H9 (cell line): ENCODE results near the gene PRPF40A. TPM values are rescaled to one million over a fixed set of nuclear protein-coding genes. Genes with fewer than 3 reads are reported as not detected.

ENCODE experiments used
- DNase-seq: peaks from one replicate; pipeline ENCODE4 v3.0.0-alpha.2; 2017
- H2AFZ ChIP-seq: one replicate; pipeline ENCODE4 v1.6.1; 2013; ENCODE audit warnings: mild to moderate bottlenecking, low read length, control low read depth, moderate library complexity
- H2AK5ac ChIP-seq: 2 replicates; pipeline ENCODE4 v1.6.1; 2013; ENCODE audit warnings: low read length, control low read depth, mixed read lengths; ENCODE audit not compliant: insufficient read length
- H2BK120ac ChIP-seq: one replicate; pipeline ENCODE4 v1.6.1; 2013; ENCODE audit warnings: low read depth, mild to moderate bottlenecking, low read length, control low read depth, inconsistent platforms; ENCODE audit not compliant: poor library complexity, severe bottlenecking
- H2BK12ac ChIP-seq: 2 replicates; pipeline ENCODE4 v1.6.1; 2013; ENCODE audit warnings: low read length, control low read depth, mixed read lengths, low read depth; ENCODE audit not compliant: insufficient read length
- H2BK15ac ChIP-seq: 2 replicates; pipeline ENCODE4 v1.6.1; 2013; ENCODE audit warnings: low read depth, low read length, control low read depth
- H2BK20ac ChIP-seq: one replicate; pipeline ENCODE4 v1.6.1; 2013; ENCODE audit warnings: low read depth, mild to moderate bottlenecking, low read length, control low read depth, inconsistent platforms; ENCODE audit not compliant: poor library complexity, severe bottlenecking
- H2BK5ac ChIP-seq: 2 replicates; pipeline ENCODE4 v1.6.1; 2013; ENCODE audit warnings: low read length, control low read depth, mixed read lengths; ENCODE audit not compliant: insufficient read length
- H3K14ac ChIP-seq: 2 replicates; pipeline ENCODE4 v1.6.1; 2013; ENCODE audit warnings: low read length, control low read depth; ENCODE audit not compliant: insufficient read depth
- H3K18ac ChIP-seq: 2 replicates; pipeline ENCODE4 v1.6.1; 2013; ENCODE audit warnings: low read depth, mild to moderate bottlenecking, mixed read lengths, low read length, control low read depth; ENCODE audit not compliant: insufficient read length
- H3K23ac ChIP-seq: 2 replicates; pipeline ENCODE4 v1.6.1; 2013; ENCODE audit warnings: low read length, control low read depth, mixed read lengths, low read depth; ENCODE audit not compliant: insufficient read length
- H3K23me2 ChIP-seq: 2 replicates; pipeline ENCODE4 v1.6.1; 2013; ENCODE audit warnings: low read depth, mild to moderate bottlenecking, mixed read lengths, low read length, control low read depth; ENCODE audit not compliant: insufficient read length, poor library complexity, severe bottlenecking
- H3K27ac ChIP-seq: 2 replicates; pipeline ENCODE4 v1.5.1; 2013; ENCODE audit warnings: low read length, control low read depth, mixed read lengths, low read depth; ENCODE audit not compliant: insufficient read length
- H3K27me3 ChIP-seq: 2 replicates; pipeline ENCODE4 v1.6.1; 2013; ENCODE audit warnings: low read length, control low read depth, inconsistent platforms; ENCODE audit not compliant: insufficient read depth
- H3K4ac ChIP-seq: 2 replicates; pipeline ENCODE4 v1.6.1; 2013; ENCODE audit warnings: low read depth, mild to moderate bottlenecking, control low read depth, inconsistent platforms, low read length, moderate library complexity
- H3K4me1 ChIP-seq: 2 replicates; pipeline ENCODE4 v1.6.1; 2013; ENCODE audit warnings: low read length, control low read depth, inconsistent platforms; ENCODE audit not compliant: insufficient read depth
- H3K4me2 ChIP-seq: 2 replicates; pipeline ENCODE4 v1.6.1; 2013; ENCODE audit warnings: low read length, control low read depth, mixed read lengths; ENCODE audit not compliant: insufficient read length, insufficient read depth
- H3K56ac ChIP-seq: 2 replicates; pipeline ENCODE4 v1.6.1; 2013; ENCODE audit warnings: low read depth, mild to moderate bottlenecking, mixed read lengths, low read length, control low read depth; ENCODE audit not compliant: insufficient read length
- H3K79me1 ChIP-seq: 2 replicates; pipeline ENCODE4 v1.6.1; 2013; ENCODE audit warnings: low read depth, mild to moderate bottlenecking, moderate library complexity, low read length, control low read depth, inconsistent platforms; ENCODE audit not compliant: insufficient read depth, poor library complexity, severe bottlenecking
- H3K79me2 ChIP-seq: 2 replicates; pipeline ENCODE4 v1.6.1; 2013; ENCODE audit warnings: low read length, control low read depth, inconsistent platforms; ENCODE audit not compliant: insufficient read depth
- H3K9ac ChIP-seq: 2 replicates; pipeline ENCODE4 v1.6.1; 2013; ENCODE audit warnings: low read length, control low read depth, mixed read lengths; ENCODE audit not compliant: insufficient read length; ENCODE audit errors: extremely low read depth
- H3K9me3 ChIP-seq: one replicate; pipeline ENCODE4 v1.6.1; 2013; ENCODE audit warnings: low read depth, low read length, inconsistent platforms; ENCODE audit not compliant: control insufficient read depth
- H3T11ph ChIP-seq: one replicate; pipeline ENCODE4 v1.6.1; 2013; ENCODE audit warnings: mild to moderate bottlenecking, low read length, control low read depth, inconsistent platforms
- H4K20me1 ChIP-seq: one replicate; pipeline ENCODE4 v1.6.1; 2013; ENCODE audit not compliant: control insufficient read depth, insufficient read length, insufficient read depth
- H4K5ac ChIP-seq: 2 replicates; pipeline ENCODE4 v1.6.1; 2013; ENCODE audit warnings: low read depth, mild to moderate bottlenecking, mixed read lengths, low read length, control low read depth; ENCODE audit not compliant: insufficient read length
- H4K8ac ChIP-seq: replicated peaks from 2 replicates; pipeline ENCODE4 v1.6.1; 2013; ENCODE audit warnings: low read length, control low read depth, mixed read lengths, low read depth; ENCODE audit not compliant: insufficient read length
- H4K91ac ChIP-seq: 2 replicates; pipeline ENCODE4 v1.6.1; 2013; ENCODE audit warnings: low read depth, mild to moderate bottlenecking, moderate library complexity, mixed read lengths, low read length, control low read depth; ENCODE audit not compliant: insufficient read length
- H3K27ac Mint-ChIP-seq, 3 experiments: 2 replicates in 2 of 3; 3 replicates in 1 of 3; pipeline ENCODE4 v1.8.0; 2020 to 2021; ENCODE audit warnings: mixed read lengths in 3 of 3, mild to moderate bottlenecking in 1 of 3, moderate library complexity in 1 of 3
- H3K27me3 Mint-ChIP-seq: 2 replicates; pipeline ENCODE4 v1.8.0; 2021; ENCODE audit warnings: low read depth, mild to moderate bottlenecking, moderate library complexity, mixed read lengths
- H3K36me3 Mint-ChIP-seq, 3 experiments: 2 replicates in 2 of 3; 3 replicates in 1 of 3; pipeline ENCODE4 v1.8.0; 2020 to 2021; ENCODE audit warnings: low read depth in 3 of 3, mixed read lengths in 3 of 3; ENCODE audit not compliant: insufficient read depth in 1 of 3
- H3K4me1 Mint-ChIP-seq, 2 experiments: 2 replicates each; pipeline ENCODE4 v1.8.0; 2020; ENCODE audit warnings: mixed read lengths in 2 of 2
- H3K4me3 Mint-ChIP-seq, 2 experiments: 2 replicates in 1 of 2; 3 replicates in 1 of 2; pipeline ENCODE4 v1.8.0; 2020 to 2021; ENCODE audit warnings: mild to moderate bottlenecking in 2 of 2, mixed read lengths in 2 of 2, moderate library complexity in 1 of 2
- H3K9me3 Mint-ChIP-seq, 2 experiments: 2 replicates in 1 of 2; 3 replicates in 1 of 2; pipeline ENCODE4 v1.8.0; 2020; ENCODE audit warnings: mild to moderate bottlenecking in 2 of 2, mixed read lengths in 2 of 2, moderate library complexity in 1 of 2
- WGBS: extraction: QIAGEN DNeasy Blood & Tissue Kit; methylation state at CpG from one replicate; pipeline ENCODE4 v1.1.7; 2013; ENCODE audit warnings: missing lambda C conversion rate, low lambda C conversion rate, mixed read lengths; ENCODE audit not compliant: insufficient read length; ENCODE audit errors: extremely low coverage; 5-methylcytosine and 5-hydroxymethylcytosine counted together
- total RNA-seq: library from RNA; stranded (reverse); gene quantifications from 2 replicates; pipeline ENCODE4 v1.2.1, GENCODE V29; 2021
- TF ChIP-seq, protein P1 (sequence below): fragments of 200-600 bp; sonication (generic); conservative IDR thresholded peaks from 3 replicates; pipeline ENCODE4 v1.8.0; 2021; ENCODE audit warnings: antibody characterized with exemption, mild to moderate bottlenecking

PRPF40A gene
- total RNA-seq, 1 experiment from 2014 or later, result 158 TPM

DNA sequence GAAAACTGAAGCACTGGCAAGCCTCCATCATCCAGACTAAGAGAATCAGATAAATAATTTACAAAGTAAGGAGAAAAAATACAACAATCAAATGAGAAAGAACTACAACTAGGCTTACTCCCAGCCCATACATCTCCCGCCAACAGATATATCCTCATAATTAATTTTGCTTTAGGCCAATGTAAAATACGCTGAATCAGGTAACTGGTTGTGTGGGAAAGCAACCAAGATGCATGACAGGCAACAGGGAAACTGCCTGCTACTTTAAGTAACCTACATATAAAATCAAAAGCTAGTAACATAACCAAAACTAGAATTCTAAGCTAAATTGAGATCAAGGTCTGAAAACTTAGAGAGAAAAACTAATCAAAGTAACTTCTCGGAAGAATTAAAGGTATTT lies 21.5 kb downstream of the PRPF40A start:
- H3K36me3 Mint-ChIP-seq, result peaks cover 3 to 27% (median 10%) of the 10 kb centered on the region in 3 experiments; a peak in 5 of 7 replicates
- H3K23me2 ChIP-seq, result no peaks in the 10 kb centered on the region
- H3K23ac ChIP-seq, result no peak overlapping the region
- H3K9me3 Mint-ChIP-seq, result no peaks in the 10 kb centered on the region
- H2BK15ac ChIP-seq, result no peak overlapping the region
- no peak overlapping the region for H3K27ac Mint-ChIP-seq
- no peak overlapping the region for H3K4ac ChIP-seq
- no peak overlapping the region for H3K4me2 ChIP-seq
- no peak overlapping the region for H4K5ac ChIP-seq
- H4K20me1 ChIP-seq, result no peaks in the 10 kb centered on the region
- H2BK20ac ChIP-seq, result no peak overlapping the region
- no peak overlapping the region for H2AK5ac ChIP-seq
- H3K14ac ChIP-seq, result no peak overlapping the region
- no peak overlapping the region for H3K56ac ChIP-seq
- H3T11ph ChIP-seq, result no peak overlapping the region
- H3K27me3 ChIP-seq, result no peaks in the 10 kb centered on the region
- no peak overlapping the region for H2AFZ ChIP-seq
- no peak overlapping the region for H4K91ac ChIP-seq
- no peaks in the 10 kb centered on the region for H3K4me1 ChIP-seq
- no peak overlapping the region for H2BK5ac ChIP-seq
- no peak overlapping the region for H4K8ac ChIP-seq
- H3K4me1 Mint-ChIP-seq, result no peaks in the 10 kb centered on the region
- H3K9ac ChIP-seq, result no peak overlapping the region
- H3K9me3 ChIP-seq, result no peaks in the 10 kb centered on the region
- no peaks in the 10 kb centered on the region for H3K79me1 ChIP-seq
- H3K27ac ChIP-seq, result no peak overlapping the region
- TF ChIP-seq, protein P1, sequence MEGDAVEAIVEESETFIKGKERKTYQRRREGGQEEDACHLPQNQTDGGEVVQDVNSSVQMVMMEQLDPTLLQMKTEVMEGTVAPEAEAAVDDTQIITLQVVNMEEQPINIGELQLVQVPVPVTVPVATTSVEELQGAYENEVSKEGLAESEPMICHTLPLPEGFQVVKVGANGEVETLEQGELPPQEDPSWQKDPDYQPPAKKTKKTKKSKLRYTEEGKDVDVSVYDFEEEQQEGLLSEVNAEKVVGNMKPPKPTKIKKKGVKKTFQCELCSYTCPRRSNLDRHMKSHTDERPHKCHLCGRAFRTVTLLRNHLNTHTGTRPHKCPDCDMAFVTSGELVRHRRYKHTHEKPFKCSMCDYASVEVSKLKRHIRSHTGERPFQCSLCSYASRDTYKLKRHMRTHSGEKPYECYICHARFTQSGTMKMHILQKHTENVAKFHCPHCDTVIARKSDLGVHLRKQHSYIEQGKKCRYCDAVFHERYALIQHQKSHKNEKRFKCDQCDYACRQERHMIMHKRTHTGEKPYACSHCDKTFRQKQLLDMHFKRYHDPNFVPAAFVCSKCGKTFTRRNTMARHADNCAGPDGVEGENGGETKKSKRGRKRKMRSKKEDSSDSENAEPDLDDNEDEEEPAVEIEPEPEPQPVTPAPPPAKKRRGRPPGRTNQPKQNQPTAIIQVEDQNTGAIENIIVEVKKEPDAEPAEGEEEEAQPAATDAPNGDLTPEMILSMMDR, result no peak
- no CpG with 5 or more reads among the region's 3 CpGs for WGBS
- peaks cover 12% of the 10 kb centered on the region; the same call in 1 of the 2 replicates for H3K79me2 ChIP-seq
- DNase-seq, result no peak
- H3K27me3 Mint-ChIP-seq, result no peaks in the 10 kb centered on the region
- H2BK12ac ChIP-seq, result no peak overlapping the region
- no peak overlapping the region for H2BK120ac ChIP-seq
- no peak overlapping the region for H3K4me3 Mint-ChIP-seq
- no peak overlapping the region for H3K18ac ChIP-seq
